Left renal cortex interstitium (tissue), 4 donors: ENCODE data around the gene OOSP1. TPM values are rescaled to one million over a fixed set of nuclear protein-coding genes. Genes with fewer than 3 reads are reported as not detected.

Experiments
- polyA plus RNA-seq, 4 donors: library from polyadenylated mRNA; unstranded; fragments of 120-200 nt; gene quantifications; one replicate each; pipeline ENCODE4 v1.2.1, GENCODE V29; 2013; ENCODE audit not compliant: insufficient read length in 4 of 4

Gene OOSP1
- polyA plus RNA-seq, 4 donors: 0.31 to 0.33 TPM; not detected in 2

Other genes starting within 250 kb of the OOSP1 start
- not detected for gene OR10V1, start 224.6 kb upstream of the OOSP1 start, polyA plus RNA-seq
- gene STX3, start 183.1 kb upstream of the OOSP1 start, polyA plus RNA-seq: 10 to 100 TPM; 35.3 to 70.3 (median 55.3) TPM
- gene MRPL16, start 127.7 kb upstream of the OOSP1 start, polyA plus RNA-seq: 10 to 100 TPM; 60.0 to 66.8 (median 61.6) TPM
- gene CBLIF, start 92.9 kb upstream of the OOSP1 start, polyA plus RNA-seq: under 1 TPM in 2 of 4 donors, not detected in 2; 0.11 to 0.21 TPM
- gene TCN1, start 71.9 kb upstream of the OOSP1 start, polyA plus RNA-seq: under 1 TPM in 1 of 4 donors, not detected in 3; 0.30 TPM
- under 1 TPM in 2 of 4 donors, not detected in 2; 0.18 to 0.21 TPM for gene OOSP3, start 59.6 kb upstream of the OOSP1 start, polyA plus RNA-seq
- gene OOSP4A, start 25.6 kb downstream of the OOSP1 start, polyA plus RNA-seq: under 1 TPM in 1 of 4 donors, not detected in 3; 0.27 TPM
- not detected for gene OOSP4B, start 78.7 kb downstream of the OOSP1 start, polyA plus RNA-seq
- gene OOSP2, start 102.0 kb downstream of the OOSP1 start, polyA plus RNA-seq: not detected
- 1 to 10 TPM in 1 of 4 donors, under 1 TPM in 3; 0.19 to 1.1 (median 0.66) TPM for gene MS4A3, start 118.2 kb downstream of the OOSP1 start, polyA plus RNA-seq
- under 1 TPM; 0.05 to 0.11 (median 0.09) TPM for gene MS4A2, start 150.2 kb downstream of the OOSP1 start, polyA plus RNA-seq
- gene MS4A6A, start 244.7 kb downstream of the OOSP1 start, polyA plus RNA-seq: 10 to 100 TPM; 10.8 to 20.2 (median 15.0) TPM